ENCODE measurements around the gene CFDP1.

The CFDP1 gene

DNA sequence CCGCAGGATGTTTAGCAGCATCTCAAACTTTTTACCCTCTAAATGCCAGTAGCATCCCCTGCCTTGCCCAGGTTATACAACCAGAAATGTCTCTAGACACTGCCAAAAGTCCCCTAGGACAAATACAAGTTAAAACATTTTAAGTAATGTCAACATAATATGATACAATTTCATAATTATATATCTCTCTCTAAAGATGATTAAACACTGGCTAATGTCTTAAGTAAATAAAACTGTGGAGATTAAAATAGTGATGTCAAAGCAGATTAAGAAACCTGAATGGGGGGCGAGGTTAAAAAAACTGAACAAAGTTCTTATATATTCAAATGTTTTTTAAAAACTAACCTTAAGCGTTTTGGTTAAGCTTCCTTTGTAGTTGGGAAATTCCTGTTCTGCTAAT, 62.1 kb downstream of the CFDP1 start:
- no peak for DNase-seq

DNA sequence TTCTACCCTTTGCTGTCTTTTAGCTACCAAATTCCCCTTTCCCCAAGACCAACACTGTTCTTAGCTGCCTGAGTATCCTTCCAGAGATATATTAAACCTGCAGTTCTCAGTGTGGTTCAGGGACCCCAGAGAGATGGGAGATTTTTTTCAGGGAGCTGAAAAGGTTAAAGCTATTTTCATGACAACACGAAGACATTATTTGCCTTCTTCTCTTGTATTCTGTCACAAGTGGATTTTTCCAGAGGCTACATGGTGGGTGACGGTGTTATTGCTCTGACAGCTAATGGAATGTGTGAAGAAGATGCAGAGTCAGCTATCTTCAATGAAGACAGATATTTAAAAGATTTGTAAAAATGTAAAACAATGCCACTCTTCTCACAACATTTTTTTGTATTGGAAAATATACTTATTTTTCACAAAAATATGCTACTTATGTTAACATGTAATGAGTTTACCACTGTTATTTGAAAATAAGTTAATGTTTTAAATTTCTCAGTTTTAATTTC, 69.0 kb downstream of the CFDP1 start:
- DNase-seq, result no peak

DNA sequence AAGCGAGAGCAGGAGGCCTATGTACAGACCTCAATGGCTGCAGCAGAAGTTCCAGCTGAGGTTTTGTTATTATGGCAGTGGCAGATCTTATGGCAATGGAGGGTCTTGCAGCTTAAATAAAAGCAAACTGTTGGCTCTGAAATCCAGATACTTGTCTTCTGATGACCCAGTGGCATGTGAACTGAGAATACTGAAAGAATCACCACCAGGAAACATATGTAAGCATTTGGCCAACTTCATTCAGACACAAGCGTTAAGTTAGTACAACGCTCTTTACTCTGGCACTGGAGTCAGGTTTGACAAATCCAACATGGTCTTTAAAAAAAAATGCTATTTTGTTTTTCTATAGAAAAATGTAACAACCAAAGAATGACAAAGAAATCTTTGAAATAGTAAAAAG, 70.5 kb downstream of the CFDP1 start:
- no peak for DNase-seq

DNA sequence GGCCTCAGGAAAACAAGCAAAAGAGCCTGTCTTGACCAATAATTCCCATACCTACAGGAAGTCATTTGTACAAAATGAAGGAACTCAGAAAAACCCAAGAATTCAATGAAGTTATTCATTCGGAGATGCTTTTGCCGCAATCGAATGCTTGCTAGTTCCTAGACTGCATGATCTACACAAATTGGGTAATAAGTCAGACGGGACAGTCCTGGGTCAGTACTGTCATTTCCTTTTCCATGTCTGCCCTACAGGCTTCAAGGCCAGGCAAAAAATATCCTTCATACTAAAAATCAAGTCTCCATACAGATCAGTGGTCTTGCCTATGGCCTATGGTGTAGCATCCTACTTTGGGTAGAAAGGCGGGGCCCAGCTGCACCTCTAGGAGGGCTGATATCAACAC, 71.4 kb downstream of the CFDP1 start:
- no peak for DNase-seq

DNA sequence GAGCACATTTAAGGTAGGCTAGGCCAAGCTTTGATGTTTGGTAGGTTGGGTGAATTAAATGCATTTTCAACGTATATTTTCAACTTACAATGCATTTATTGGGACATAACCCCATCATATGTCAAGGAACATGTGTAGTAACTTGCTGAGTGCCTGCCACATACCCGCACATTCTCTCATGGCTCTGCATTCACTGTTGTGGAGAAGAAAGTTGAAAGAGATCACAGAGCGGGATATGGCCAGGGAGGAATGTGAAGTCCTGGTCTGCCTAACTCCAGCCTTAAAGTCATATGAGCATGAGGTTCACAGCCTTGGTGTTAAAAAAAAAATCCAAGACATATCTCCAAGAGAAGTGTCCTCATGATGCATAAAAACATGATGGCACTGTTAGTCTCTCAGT, 79.1 kb downstream of the CFDP1 start:
- DNase-seq, result no peak

DNA sequence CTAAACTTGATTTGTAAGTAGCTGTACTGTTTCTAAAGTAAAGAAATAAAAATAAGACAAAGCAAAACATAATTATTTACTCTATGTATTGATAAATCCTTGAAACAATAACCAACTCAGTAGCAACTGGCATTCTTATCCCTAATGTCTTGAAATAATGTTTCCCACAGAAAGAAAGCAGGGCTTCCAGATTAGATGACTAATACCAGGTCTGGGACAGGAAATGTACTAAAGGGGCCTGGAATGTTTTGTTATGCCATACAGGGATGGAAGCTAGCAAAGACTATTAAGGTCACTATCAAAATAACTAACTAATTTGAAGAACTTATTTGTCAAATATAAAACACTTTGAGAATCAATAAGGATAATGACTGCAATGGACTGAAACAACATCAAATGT, 82.1 kb downstream of the CFDP1 start:
- DNase-seq, result no peak

DNA sequence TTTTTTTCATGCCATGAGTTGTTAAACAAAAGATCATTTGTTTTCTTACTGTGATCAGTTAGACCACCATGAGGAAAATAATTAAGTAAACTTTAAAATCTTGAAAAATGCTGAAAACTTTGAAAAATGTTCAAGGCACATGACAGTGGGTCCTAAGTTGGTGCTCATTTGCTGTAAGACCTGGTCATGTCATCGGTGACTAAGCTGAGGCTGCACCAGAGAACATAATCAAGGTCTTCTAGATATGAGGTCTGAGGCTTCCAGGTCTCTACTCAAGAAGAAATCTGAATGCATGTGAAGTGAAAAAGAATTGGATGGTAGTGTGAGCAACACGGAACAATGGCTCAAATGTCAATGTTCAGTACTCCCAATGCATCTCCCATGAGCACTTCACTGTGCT, 87.6 kb downstream of the CFDP1 start:
- DNase-seq, result no peak

DNA sequence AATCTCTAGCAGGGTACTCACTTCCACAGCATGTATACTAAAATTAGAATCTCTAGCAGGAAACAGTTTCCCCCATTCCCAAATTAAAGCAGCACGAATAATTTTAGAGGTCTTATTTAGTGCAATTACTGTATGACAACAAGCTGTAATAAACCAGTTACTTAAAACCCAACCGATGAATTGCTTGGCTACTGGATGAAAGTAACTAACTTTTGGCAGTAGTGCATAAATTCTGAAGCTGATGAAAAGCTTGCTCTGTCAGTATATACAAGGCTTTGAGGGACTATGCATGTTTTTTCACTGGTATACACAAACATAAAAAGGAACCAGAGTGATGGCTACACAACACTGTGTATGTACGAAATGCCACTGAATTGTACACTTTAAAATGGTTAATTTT, 89.4 kb downstream of the CFDP1 start:
- no peak for DNase-seq

DNA sequence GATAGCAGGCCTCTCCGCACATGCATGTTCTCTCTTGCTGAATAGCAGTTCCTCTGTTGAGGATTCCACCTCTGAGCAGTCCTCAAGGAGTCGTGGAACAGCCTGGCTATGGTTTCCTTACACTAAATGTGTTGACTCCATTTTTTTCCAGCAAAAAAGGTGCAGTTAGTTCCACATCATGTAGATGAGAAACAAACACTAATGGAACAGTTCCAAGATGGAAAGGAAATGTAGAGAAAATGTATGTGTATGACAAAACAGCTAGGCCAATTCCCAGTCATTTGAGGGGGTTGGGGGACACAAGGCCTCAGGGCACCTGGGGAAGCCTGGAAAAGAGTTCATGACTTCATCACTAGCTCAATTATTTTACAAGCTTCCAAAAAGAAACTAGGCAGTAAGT, 90.0 kb downstream of the CFDP1 start:
- DNase-seq, result no peak

DNA sequence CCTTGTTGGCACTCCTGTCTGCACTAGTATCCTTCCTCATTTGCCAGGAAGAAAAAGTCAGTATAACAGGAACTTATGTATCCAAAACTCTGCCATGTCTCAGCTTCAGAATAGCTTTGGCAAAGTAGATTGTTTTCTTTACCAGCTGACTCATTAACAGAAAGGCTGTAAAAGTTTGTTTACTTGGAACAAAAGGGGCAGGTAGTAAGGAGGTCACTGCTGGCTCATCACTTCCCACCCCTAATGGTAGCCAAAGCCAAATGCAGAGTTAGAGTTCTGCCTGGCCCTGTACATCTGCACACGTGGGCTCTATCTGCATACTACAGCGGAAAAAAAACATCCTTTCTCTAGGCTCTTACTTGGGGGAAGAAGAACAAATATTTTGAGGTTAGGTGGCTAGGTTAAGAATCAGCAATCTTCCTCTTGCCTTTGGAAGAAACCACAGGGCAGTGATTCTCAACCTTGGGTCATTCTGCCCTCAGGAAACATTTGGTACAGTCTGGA, 90.9 kb downstream of the CFDP1 start:
- no peak for DNase-seq

DNA sequence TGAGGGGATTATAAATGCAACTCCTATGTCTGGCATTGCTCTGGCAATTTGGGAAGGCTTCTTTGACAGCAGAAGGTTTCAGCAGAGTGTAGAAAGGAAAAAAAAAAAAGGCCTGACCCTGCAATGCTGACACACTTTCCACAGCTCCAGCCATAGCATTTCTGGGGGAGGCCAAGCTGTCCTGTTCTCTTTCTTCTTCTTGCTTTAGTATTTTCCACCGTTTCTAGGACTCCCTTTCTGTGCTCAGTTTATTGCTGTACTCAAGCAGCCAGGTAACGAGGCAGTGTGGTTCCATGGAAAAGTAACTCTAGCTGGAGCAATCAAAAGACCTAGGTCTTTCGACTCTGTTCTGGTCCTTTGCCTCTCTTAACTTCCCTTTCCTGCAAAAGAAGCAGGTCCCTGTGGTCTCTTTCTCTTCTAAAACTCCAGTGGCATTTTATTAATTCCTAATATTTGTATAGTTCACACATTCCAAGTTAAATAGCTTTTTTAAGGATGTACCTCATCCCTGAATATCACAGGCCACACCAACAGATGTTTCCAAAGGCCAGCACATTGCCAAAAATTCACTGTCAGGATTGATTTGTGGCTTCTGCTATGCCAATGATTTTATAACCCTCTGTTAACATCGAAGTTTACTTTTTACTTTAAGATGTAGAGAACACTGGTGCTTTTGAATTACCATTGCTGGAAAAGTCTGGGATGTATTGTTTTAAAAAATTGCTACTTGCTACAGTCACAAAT, 91.6 kb downstream of the CFDP1 start:
- DNase-seq, result no peak

DNA sequence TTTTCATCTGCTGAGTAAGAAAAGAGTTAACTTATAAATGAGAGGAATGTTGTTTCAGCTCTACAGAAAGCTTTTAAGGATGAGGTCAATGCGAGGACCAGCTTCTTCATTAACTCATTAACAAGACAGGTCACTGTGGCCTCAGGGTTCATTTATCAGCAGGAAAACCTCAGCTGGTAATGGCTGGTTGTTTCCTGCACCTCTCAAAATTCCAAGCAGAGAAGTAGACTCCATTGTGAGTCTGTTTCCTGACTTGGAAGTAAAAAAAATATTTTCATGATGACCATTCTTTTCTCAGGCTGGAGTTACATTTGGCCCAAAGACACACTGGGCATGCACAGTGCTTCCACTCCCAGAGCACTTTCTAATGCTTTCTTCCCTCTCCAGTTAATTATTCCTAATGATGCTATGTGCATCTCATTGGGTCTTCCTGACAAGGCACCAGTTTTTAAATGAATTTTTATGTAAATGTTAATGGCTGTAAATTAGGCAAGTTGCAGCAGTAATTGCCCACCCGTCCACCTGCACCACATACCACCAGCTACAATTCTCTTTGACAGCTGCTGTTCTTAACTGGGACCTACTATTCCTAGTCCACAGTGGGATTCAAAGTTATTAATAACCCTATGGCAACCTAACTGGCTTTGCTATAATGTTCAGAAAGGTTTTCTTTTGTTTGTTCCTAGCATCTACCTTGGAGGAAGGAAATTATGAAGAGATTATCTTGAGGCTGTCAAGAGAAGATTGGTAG, 92.4 kb downstream of the CFDP1 start:
- DNase-seq, result no peak

DNA sequence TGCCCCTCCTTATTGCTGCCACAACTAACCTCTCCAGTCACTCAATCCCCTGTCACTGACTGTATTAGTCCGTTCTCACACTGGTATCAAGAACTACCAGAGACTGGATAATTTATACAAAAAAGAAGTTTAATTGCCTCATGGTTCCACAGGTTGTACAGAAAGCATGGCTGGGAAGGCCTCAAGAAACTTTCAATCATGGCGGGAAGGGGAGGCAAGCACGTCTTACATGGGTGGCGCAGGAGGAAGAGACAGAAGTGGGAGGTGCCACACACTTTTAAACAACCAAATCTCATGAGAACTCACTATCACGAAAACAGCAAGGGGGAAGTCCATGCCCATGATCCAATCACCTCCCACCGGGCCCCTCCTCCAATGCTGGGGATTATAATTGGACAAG, 95.9 kb downstream of the CFDP1 start:
- no peak for DNase-seq

DNA sequence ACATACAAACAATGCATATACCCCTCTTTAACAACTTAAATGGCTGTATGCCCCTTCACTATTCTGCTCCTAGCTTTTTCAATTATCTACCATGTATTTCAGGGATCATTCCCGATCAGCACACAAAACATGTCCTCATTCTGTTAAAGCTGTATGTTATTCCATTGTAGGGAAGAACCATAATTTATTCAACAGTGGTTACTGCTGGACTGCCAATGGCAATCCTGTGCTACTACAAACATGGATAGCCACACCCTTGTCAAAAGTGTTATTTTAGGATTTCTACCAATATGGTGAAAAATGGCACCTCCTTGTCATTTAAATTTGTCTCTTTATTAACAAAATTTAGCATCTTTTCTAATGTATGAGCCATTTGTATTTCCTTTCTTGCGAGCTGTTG, 96.8 kb downstream of the CFDP1 start:
- DNase-seq, result no peak

DNA sequence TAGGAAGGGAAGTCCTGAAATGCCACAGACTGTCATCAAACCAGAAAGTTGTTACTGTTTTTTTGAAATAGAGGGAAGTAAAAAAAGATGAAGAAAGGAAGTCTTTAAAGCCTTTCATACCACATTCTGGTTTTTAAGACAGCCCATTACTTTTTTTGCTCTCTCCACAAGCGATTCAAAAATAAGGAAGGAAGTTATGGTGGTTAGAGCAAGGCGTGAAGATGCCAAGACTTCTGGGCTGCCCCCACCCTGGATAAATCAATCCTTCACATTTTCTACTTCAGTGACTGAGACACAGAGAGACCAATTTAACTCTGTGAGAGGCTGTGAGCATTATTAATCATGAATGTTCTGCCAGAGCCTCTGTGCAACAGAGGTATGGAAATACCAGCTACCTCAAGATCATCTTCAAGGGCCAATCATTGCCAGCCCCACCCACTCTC, 99.6 kb downstream of the CFDP1 start:
- no peak for DNase-seq

DNA sequence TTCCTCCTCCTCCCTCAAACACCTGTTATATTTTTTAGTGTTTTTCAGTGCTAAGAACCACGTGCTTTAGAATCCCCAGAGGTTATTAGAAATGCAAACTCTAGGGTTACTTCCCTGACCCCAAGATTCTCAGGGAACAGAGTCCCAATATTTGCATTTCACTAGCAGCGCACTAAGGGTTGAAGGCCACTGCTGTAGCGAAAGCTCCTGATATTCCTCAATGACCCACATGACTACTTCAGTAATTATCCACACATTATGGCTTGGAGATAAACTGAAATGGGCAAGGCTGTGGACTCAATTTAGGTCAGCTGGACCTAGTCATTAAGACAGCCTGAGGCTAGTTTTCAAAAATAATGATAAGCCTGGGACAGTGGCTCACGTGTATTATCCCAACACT, 103.4 kb downstream of the CFDP1 start:
- DNase-seq, result no peak

DNA sequence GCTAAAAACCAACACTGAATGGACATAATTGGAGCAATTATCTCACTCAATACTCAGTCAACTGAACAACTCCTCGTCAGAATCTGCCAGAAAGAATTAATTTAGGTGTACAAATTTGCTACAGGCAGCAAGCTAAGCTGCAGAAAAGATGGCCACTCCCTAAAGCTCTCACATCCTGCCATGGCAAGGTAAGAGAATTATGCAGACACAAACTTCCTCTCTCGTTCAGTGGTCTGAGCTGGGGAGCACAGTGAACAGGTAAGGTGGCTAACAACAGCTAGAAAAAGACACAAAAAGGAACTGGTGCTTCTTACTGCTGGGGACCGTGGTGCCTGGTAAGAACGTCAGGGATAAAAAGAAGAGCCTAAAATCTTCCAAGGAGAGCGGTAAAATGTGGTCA, 107.0 kb downstream of the CFDP1 start:
- no peak for DNase-seq

DNA sequence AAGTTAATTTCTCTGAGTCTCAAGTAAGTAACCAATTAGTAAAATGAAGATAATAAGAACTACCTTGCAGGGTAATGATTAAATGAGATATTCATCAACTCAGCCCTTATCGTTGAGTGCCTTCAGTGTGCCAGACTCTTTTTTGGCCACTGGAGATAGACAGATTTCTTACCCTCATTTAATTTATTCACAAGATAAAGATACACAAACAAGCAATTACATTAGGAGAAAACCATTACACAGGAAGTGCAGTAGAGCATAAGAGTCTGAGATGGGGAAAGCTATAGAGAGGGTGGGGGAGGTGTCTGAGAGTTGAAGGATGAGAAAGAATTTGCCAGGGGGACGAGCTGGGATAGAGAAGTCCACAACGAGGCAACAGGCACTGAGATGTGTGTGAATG, 109.4 kb downstream of the CFDP1 start:
- DNase-seq, result no peak

DNA sequence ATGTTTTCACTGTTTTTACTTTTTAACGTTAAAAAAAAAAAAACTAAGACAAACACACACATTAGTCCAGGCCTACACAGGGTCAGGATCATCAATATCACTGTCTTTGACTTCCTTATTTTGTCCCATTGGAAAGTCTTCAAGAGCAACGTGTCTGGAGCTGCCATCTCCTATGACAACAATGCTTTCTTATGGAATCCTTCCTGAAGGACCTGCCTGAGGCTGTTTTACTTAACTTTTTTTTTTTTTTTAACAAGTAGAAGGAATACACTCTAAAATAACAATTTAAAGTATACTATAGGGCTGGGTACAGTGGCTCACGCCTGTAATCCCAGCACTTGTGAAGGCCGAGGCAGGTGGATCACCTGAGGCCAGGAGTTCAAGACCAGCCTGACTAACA, 110.1 kb downstream of the CFDP1 start:
- DNase-seq, result no peak

DNA sequence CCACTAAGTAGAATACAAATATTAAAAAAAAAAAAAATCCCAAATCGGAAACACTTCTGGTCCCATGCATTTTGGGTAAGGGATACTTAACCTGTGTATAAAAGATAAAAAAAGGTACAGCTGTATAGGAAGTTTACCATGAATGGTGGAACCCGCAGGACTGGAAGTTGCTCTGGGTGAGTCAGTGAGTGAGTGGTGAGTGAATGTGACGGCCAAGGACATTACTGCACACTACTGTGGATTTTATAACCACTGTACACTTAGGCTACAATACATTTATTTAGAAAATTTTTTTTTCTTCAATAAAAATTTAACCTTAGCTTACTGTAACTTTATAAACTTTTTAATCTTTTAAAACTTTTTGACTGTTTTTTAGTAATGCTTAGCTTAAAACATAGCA, 110.6 kb downstream of the CFDP1 start:
- no peak for DNase-seq

DNA sequence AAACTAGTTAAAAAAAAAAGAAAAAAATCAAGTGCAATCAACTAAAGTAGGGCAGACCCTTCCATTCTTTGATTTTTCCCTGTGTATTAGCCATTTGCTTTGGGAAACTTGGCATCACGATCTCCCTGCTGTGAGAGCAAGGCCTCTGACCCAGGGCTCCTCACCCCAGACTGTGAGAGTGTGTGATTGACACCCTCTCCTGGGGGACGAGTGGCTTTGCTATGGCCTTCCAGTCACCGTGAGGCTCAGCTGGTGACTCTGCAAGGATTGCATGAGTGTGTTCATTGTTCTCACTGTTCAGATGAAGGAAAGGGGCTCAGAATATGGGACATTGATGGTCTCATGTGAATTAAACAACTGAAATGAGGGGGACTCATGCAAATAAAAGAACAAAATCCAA, 112.9 kb downstream of the CFDP1 start:
- DNase-seq, result no peak

DNA sequence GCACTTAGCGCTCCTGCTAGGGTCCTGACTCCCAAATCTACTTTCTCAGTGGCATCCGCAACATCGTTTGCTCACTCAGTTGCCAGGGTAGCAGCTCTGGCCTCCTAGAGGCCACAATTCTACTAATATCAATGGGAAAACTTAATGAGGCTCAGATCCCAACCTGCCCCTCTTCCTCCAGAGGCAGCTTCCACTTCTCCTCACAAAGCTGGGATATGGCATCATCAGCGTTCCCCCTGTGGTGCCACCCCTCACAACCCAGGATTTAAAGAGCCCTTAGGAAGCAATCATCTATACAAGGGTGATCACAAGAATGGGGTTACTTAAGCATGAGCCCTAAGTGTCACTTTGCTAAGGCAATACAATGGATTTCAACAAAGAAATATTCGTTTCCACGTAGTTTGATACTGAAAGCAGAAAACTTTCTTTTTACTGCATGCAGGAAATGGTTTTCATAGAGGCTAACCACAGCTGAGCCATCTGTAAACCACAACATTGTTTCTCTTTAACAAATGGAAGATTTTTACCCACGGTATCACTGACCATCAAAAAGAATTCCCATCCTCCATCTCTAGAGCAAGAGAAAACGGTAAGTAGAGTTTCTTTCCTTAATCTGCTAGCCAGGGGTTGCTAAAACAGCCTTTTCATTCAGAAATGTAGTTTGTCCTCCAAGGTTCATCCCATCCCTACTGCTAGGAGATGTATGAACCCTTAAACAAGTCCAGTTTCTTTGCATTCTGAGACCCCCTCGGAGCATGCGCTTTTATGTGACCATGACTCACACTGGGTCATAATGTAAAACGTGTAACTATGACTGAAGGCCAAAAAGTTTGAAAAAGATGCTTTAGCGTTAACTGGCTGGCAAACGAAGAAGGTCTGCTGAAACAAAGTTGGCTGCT, 113.5 kb downstream of the CFDP1 start:
- DNase-seq, result no peak

DNA sequence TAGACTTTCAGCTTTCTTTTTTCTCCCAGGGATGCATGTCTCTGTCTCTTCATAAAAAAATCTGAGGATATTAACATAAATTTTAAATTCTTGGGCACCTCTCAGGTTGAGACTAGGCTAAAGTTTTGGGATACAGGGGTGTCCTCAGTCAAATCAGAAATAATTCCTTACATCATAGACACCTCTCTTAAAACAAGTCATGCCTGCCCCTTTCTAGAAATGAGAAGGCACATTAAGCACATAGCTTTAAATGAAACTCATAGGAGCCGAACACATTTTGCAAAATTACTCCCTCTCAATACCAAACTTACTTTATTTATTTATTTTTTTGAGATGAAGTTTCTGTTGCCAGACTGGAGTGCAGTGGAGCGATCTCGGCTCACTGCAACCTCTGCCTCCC, 114.6 kb downstream of the CFDP1 start:
- DNase-seq, result no peak
